Osteocyte (in vitro differentiated cells): ENCODE results near the gene OPN1SW. TPM values are rescaled to one million over a fixed set of nuclear protein-coding genes. Genes with fewer than 3 reads are reported as not detected.

Source experiments
- DNase-seq: peaks from one replicate; pipeline ENCODE4 v3.0.0; 2021; ENCODE audit warnings: mixed read lengths; ENCODE audit not compliant: unreplicated experiment; ENCODE audit errors: extremely low spot score
- H3K27ac Mint-ChIP-seq: one replicate; pipeline ENCODE4 v1.8.0; 2021; ENCODE audit warnings: mild to moderate bottlenecking, mixed read lengths; ENCODE audit not compliant: unreplicated experiment
- H3K27me3 Mint-ChIP-seq: one replicate; pipeline ENCODE4 v1.8.0; 2021; ENCODE audit warnings: mixed read lengths; ENCODE audit not compliant: unreplicated experiment
- H3K36me3 Mint-ChIP-seq: one replicate; pipeline ENCODE4 v1.8.0; 2021; ENCODE audit warnings: mixed read lengths; ENCODE audit not compliant: unreplicated experiment
- H3K4me1 Mint-ChIP-seq: one replicate; pipeline ENCODE4 v1.8.0; 2021; ENCODE audit warnings: mixed read lengths; ENCODE audit not compliant: unreplicated experiment
- H3K4me3 Mint-ChIP-seq: one replicate; pipeline ENCODE4 v1.8.0; 2021; ENCODE audit warnings: mild to moderate bottlenecking, moderate library complexity, mixed read lengths; ENCODE audit not compliant: unreplicated experiment
- H3K9me3 Mint-ChIP-seq: one replicate; pipeline ENCODE4 v1.8.0; 2021; ENCODE audit warnings: mixed read lengths; ENCODE audit not compliant: unreplicated experiment
- CTCF ChIP-seq: fragments of 200-600 bp; sonication (generic); IDR thresholded peaks from 2 replicates; pipeline ENCODE4 v1.5.0; 2021; ENCODE audit warnings: antibody characterized with exemption, mild to moderate bottlenecking, moderate library complexity
- total RNA-seq: library from RNA; stranded (reverse); gene quantifications from 2 replicates; pipeline ENCODE4 v1.2.1, GENCODE V29; 2021

Gene OPN1SW
- total RNA-seq, 1 donor from 2014 or later, result not detected

GRCh38 chr7:128744366-128744905, 31.2 kb downstream of the OPN1SW start:
- Mint-ChIP-seq H3K27ac (peak overlapping the region; percentile 35), H3K4me1 (peaks cover 67% of the 10 kb centered on the region), H3K4me3 (no peak overlapping the region), H3K27me3 (no peaks in the 10 kb centered on the region), H3K36me3 (peaks cover 35% of the 10 kb centered on the region), H3K9me3 (no peaks in the 10 kb centered on the region)
- no peak for TF ChIP-seq CTCF
- no peak for DNase-seq

- Mint-ChIP-seq H3K9me3 (no peaks in the 10 kb centered on the region), H3K27ac (peak overlapping the region; percentile 35), H3K27me3 (no peaks in the 10 kb centered on the region), H3K4me3 (no peak overlapping the region), H3K36me3 (peaks cover 23% of the 10 kb centered on the region), H3K4me1 (peaks cover 71% of the 10 kb centered on the region)
- DNase-seq, result no peak
- TF ChIP-seq CTCF, result no peak
These were observed 32.4 kb downstream of the OPN1SW start for GRCh38 chr7:128743112-128743772.

GRCh38 chr7:128742206-128742605, 33.4 kb downstream of the OPN1SW start:
- H3K9me3 Mint-ChIP-seq, result no peaks in the 10 kb centered on the region
- peak overlapping the region; percentile 58 for H3K4me3 Mint-ChIP-seq
- peak overlapping the region; percentile 97 for H3K27ac Mint-ChIP-seq
- H3K36me3 Mint-ChIP-seq, result peaks cover 15% of the 10 kb centered on the region
- DNase-seq, result no peak
- H3K27me3 Mint-ChIP-seq, result no peaks in the 10 kb centered on the region
- H3K4me1 Mint-ChIP-seq, result peaks cover 69% of the 10 kb centered on the region
- no peak for TF ChIP-seq CTCF

GRCh38 chr7:128741491-128741890, 34.1 kb downstream of the OPN1SW start:
- DNase-seq, result no peak
- Mint-ChIP-seq H3K9me3 (no peaks in the 10 kb centered on the region), H3K27ac (peak overlapping the region; percentile 97), H3K27me3 (no peaks in the 10 kb centered on the region), H3K4me1 (peaks cover 64% of the 10 kb centered on the region), H3K36me3 (peaks cover 12% of the 10 kb centered on the region), H3K4me3 (peak overlapping the region; percentile 91)
- TF ChIP-seq CTCF, result no peak

GRCh38 chr7:128740996-128741395, 34.6 kb downstream of the OPN1SW start:
- Mint-ChIP-seq H3K4me3 (peak overlapping the region; percentile 91), H3K27me3 (no peaks in the 10 kb centered on the region), H3K9me3 (no peaks in the 10 kb centered on the region), H3K36me3 (peaks cover 12% of the 10 kb centered on the region), H3K27ac (peak overlapping the region; percentile 97), H3K4me1 (peaks cover 63% of the 10 kb centered on the region)
- no peak for TF ChIP-seq CTCF
- no peak for DNase-seq
